Parathyroid adenoma (tissue), 2 donors: ENCODE results near the gene DXO.
"Not testable (repeated sequence)": the region's sequence is repeated elsewhere in the genome, so short reads cannot be mapped to it uniquely, and the experiment has no call there.

Experiments used
- H2AFZ ChIP-seq: fragments of 300-600 bp; sonication (generic); one replicate; pipeline ENCODE4 v1.7.0; 2017; ENCODE audit warnings: antibody characterized with exemption, mild to moderate bottlenecking
- H3K27ac ChIP-seq: fragments of 300-600 bp; sonication (generic); one replicate; pipeline ENCODE4 v1.7.0; 2017
- H3K27me3 ChIP-seq: fragments of 300-600 bp; sonication (generic); one replicate; pipeline ENCODE4 v1.7.0; 2017; ENCODE audit warnings: low read length; ENCODE audit not compliant: control insufficient read depth, insufficient read depth
- H3K36me3 ChIP-seq: fragments of 300-600 bp; sonication (generic); one replicate; pipeline ENCODE4 v1.7.0; 2017; ENCODE audit warnings: low read length; ENCODE audit not compliant: control insufficient read depth, insufficient read depth
- H3K4me1 ChIP-seq: fragments of 300-600 bp; sonication (generic); one replicate; pipeline ENCODE4 v1.7.0; 2017; ENCODE audit warnings: control low read depth
- H3K4me2 ChIP-seq: fragments of 300-600 bp; sonication (generic); one replicate; pipeline ENCODE4 v1.7.0; 2017; ENCODE audit warnings: low read length
- H3K4me3 ChIP-seq: fragments of 300-600 bp; sonication (generic); one replicate; pipeline ENCODE4 v1.7.0; 2017; ENCODE audit warnings: low read depth, low read length
- H3K79me2 ChIP-seq: fragments of 300-600 bp; sonication (generic); one replicate; pipeline ENCODE4 v1.7.0; 2017; ENCODE audit warnings: control low read depth
- H3K9ac ChIP-seq: fragments of 300-600 bp; sonication (generic); one replicate; pipeline ENCODE4 v1.7.0; 2017; ENCODE audit warnings: mild to moderate bottlenecking
- H3K9me3 ChIP-seq: fragments of 300-600 bp; sonication (generic); one replicate; pipeline ENCODE4 v1.7.0; 2017; ENCODE audit warnings: low read length; ENCODE audit not compliant: control insufficient read depth
- TF ChIP-seq, protein P1 (sequence below): fragments of 300-600 bp; sonication (generic); IDR thresholded peaks from one replicate; pipeline ENCODE4 v1.7.0; 2017; ENCODE audit warnings: antibody characterized with exemption, mild to moderate bottlenecking
- donor health status: primary hyperparathyroidism.

The DXO gene

DNA sequence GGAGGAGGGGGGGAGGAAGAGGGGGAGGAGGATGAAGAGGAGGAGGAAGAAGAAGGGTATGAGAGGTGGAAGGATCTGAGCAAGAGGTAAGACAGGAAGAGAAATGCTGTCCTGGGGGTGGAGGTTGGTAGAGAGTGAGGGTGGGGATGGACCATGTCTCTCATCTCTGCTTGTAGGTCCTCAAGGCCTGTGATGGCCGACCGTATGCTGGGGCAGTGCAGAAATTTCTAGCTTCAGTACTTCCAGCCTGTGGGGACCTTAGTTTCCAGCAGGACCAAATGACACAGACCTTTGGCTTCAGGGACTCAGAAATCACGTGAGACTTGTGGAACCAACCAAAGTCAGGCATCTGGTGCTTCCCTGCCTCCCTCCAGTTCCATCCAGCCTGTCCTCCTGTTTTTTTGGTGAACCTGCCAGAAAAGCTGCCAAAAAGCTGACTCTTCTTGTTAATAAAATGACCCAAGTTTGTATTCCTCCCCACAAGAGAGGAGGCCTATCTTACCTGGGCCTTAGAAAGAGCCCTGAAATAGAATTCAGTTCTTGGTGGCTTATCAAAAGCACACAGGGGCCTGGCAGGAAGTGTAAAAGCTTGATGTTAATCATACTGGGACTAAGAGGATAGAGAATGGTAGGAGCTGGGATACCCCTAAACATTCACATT, 7.4 kb upstream of the DXO start:
- H3K4me2 ChIP-seq, result no peak overlapping the region
- no peaks in the 10 kb centered on the region for H3K27me3 ChIP-seq
- H3K9me3 ChIP-seq, result no peaks in the 10 kb centered on the region
- H3K79me2 ChIP-seq, result peaks cover 4% of the 10 kb centered on the region
- TF ChIP-seq, protein P1, sequence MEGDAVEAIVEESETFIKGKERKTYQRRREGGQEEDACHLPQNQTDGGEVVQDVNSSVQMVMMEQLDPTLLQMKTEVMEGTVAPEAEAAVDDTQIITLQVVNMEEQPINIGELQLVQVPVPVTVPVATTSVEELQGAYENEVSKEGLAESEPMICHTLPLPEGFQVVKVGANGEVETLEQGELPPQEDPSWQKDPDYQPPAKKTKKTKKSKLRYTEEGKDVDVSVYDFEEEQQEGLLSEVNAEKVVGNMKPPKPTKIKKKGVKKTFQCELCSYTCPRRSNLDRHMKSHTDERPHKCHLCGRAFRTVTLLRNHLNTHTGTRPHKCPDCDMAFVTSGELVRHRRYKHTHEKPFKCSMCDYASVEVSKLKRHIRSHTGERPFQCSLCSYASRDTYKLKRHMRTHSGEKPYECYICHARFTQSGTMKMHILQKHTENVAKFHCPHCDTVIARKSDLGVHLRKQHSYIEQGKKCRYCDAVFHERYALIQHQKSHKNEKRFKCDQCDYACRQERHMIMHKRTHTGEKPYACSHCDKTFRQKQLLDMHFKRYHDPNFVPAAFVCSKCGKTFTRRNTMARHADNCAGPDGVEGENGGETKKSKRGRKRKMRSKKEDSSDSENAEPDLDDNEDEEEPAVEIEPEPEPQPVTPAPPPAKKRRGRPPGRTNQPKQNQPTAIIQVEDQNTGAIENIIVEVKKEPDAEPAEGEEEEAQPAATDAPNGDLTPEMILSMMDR, result no peak
- no peak overlapping the region for H3K9ac ChIP-seq
- H2AFZ ChIP-seq, result no peak overlapping the region
- H3K36me3 ChIP-seq, result no peaks in the 10 kb centered on the region
- H3K4me3 ChIP-seq, result no peak overlapping the region
- no peaks in the 10 kb centered on the region for H3K4me1 ChIP-seq
- H3K27ac ChIP-seq, result no peak overlapping the region

DNA sequence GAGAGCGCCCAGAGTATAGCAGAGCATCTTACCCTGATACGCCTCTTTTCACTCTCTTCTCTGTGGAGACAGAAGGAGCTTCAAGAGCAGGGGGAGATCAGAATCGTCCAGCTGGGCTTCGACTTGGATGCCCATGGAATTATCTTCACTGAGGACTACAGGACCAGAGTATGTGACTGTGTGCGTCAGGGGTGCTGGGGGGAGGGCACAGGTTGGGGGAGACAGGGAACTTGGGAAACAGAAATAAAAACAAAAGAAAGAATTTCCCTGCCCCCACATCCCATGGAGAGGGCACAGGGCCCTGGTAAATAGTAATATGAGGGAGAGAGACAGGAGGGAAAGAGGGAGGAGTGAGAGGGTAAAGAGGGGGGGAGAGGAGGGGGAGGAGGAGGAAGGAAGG, 6.9 kb upstream of the DXO start:
- H3K27ac ChIP-seq, result no peak overlapping the region
- peaks cover 5% of the 10 kb centered on the region for H3K79me2 ChIP-seq
- TF ChIP-seq, protein P1, result no peak
- no peak overlapping the region for H3K4me2 ChIP-seq
- H3K4me1 ChIP-seq, result no peaks in the 10 kb centered on the region
- H2AFZ ChIP-seq, result no peak overlapping the region
- no peak overlapping the region for H3K9ac ChIP-seq
- H3K36me3 ChIP-seq, result no peaks in the 10 kb centered on the region
- H3K27me3 ChIP-seq, result no peaks in the 10 kb centered on the region
- no peak overlapping the region for H3K4me3 ChIP-seq
- no peaks in the 10 kb centered on the region for H3K9me3 ChIP-seq

DNA sequence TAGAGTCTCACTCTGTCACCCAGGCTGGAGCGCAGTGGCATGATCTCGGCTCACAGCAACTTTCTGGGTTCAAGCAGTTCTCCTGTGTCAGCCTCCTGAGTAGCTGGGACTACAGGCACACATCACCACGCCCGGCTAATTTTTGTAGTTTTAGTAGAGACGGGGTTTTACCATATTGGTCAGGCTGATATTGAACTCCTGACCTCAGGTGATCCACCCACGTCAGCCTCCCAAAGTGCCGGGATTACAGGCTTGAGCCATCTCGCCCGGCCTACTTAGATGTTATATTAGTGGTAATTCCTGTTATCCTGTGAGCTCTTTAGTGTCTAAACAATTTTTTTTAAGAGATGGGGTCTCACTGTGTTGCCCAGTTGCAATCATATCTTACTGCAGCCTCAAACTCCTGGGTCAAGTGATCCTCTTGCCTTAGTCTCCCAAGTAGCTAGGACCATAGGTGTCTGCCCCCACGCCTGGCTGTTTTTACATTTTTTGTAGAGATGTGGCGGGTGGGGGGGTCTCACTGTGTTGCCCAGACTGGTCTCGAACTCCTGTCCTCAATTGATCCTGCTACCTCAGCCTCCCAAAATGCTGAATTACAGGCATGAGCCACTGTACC, 6.0 kb upstream of the DXO start:
- peaks cover 3% of the 10 kb centered on the region for H3K4me1 ChIP-seq

DNA sequence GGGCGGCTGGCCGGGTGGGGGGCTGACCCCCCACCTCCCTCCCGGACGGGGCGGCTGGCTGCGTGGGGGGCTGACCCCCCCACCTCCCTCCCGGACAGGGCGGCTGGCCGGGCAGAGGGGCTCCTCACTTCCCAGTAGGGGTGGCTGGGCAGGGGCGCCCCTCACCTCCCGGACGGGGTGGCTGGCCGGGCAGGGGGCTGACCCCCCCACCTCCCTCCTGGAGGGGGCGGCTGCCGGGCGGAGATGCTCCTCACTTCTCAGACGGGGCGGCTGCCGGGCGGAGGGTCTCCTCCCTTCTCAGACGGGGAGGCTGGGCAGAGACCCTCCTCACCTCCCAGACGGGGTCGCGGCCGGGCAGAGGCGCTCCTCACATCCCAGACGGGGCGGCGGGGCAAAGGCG, 4.1 kb upstream of the DXO start:
- not testable (repeated sequence) for H3K4me2 ChIP-seq, H3K27me3 ChIP-seq, H3K9ac ChIP-seq, H3K4me3 ChIP-seq, H3K9me3 ChIP-seq, H3K27ac ChIP-seq, H3K36me3 ChIP-seq, H2AFZ ChIP-seq
- Histone ChIP-seq H3K79me2 (peaks cover 18% of the 10 kb centered on the region), H3K4me1 (peaks cover 11% of the 10 kb centered on the region)

More for the DNA sequence above, 6.0 kb upstream of the DXO start:
- Histone ChIP-seq H3K79me2 (peaks cover 14% of the 10 kb centered on the region), H3K9ac (no peak overlapping the region), H3K4me3 (no peak overlapping the region), H3K36me3 (no peaks in the 10 kb centered on the region), H3K27ac (no peak overlapping the region), H3K27me3 (no peaks in the 10 kb centered on the region), H3K9me3 (no peaks in the 10 kb centered on the region), H3K4me2 (no peak overlapping the region), H2AFZ (no peak overlapping the region)
- TF ChIP-seq, protein P1, result no peak

DNA sequence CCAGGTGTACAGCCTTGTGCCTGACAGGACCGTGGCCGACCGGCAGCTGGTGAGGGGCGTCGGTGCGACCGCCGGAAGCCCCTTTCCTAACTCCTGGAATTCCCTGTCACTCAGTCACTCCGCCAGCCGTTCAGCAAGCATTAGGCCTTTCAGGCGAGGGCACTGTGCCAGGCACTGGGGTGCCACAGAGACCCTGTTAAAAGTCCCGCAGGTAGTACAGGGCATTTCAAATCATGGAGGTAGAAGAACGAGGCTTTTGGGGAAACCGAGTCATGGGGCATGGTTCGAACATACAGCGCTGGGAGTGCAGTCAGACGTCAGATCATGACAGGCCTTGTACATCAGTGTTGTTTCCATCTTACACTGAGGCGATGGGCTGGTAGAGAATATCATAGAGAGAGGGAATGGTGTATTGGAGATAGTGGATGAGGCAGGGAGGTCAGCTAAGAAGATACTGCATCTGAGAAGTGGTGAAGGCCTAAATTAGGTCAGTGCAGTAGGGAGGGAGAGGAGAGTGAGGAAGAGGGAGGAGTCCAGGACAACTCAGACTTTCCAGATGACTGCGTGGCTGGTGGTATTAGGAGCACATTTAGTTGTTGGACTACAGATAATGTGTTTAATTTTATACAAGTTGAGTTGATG, 892 bp upstream of the DXO start:
- Histone ChIP-seq H3K27ac (peak overlapping the region; percentile 95), H3K4me2 (peak overlapping the region; percentile 87), H3K27me3 (no peaks in the 10 kb centered on the region), H3K4me1 (peaks cover 15% of the 10 kb centered on the region), H3K9me3 (no peaks in the 10 kb centered on the region), H3K36me3 (no peaks in the 10 kb centered on the region), H2AFZ (peak overlapping the region; percentile 93), H3K4me3 (peak overlapping the region; percentile 92), H3K79me2 (peaks cover 18% of the 10 kb centered on the region), H3K9ac (peak overlapping the region; percentile 69)
- TF ChIP-seq, protein P1, result no peak
